A549 (cell line): ENCODE results near the gene DDN. TPM values are rescaled to one million over a fixed set of nuclear protein-coding genes. Genes with fewer than 3 reads are reported as not detected.

Experiments
- BHLHE40 ChIP-seq: IDR thresholded peaks from 2 replicates; pipeline ENCODE4 v1.6.1; 2012; ENCODE audit warnings: low read depth, low read length, inconsistent platforms
- CBX2 ChIP-seq: fragments of 200-600 bp; sonication (generic); IDR thresholded peaks from 2 replicates; pipeline ENCODE4 v1.6.1; 2016; ENCODE audit warnings: low read depth, mild to moderate bottlenecking, borderline replicate concordance
- CEBPB ChIP-seq, 2 experiments: fragments of >200 bp in 1 of 2; sonication (Bioruptor Twin) in 1 of 2; formaldehyde crosslinking in 1 of 2; IDR thresholded peaks; 2 replicates each; pipeline ENCODE4 v1.6.1; 2012 to 2016
- CHD4 ChIP-seq: fragments of 200-600 bp; sonication (generic); IDR thresholded peaks from 2 replicates; pipeline ENCODE4 v1.6.1; 2016; ENCODE audit warnings: antibody characterized with exemption, mild to moderate bottlenecking, borderline replicate concordance
- CTCF ChIP-seq: fragments of >200 bp; sonication (Bioruptor Twin); formaldehyde crosslinking; IDR thresholded peaks from 3 replicates; pipeline ENCODE4 v1.5.1; 2016
- EHMT2 ChIP-seq: fragments of 200-600 bp; sonication (generic); IDR thresholded peaks from 2 replicates; pipeline ENCODE4 v1.6.1; 2016; ENCODE audit warnings: antibody characterized with exemption, low read depth, mild to moderate bottlenecking, moderate library complexity
- ELK1 ChIP-seq: fragments of 150-350 bp; IDR thresholded peaks from 2 replicates; pipeline ENCODE4 v1.6.1; 2014; ENCODE audit warnings: low read depth, mild to moderate bottlenecking, low read length
- EP300 ChIP-seq, 2 experiments: fragments of >200 bp; sonication (Bioruptor Twin); formaldehyde crosslinking; IDR thresholded peaks; 2 replicates in 1 of 2; 3 replicates in 1 of 2; pipeline ENCODE4 v1.6.1; 2016 to 2017
- FOSB ChIP-seq: fragments of 250-450 bp; sonication (Bioruptor Pico); IDR thresholded peaks from 2 replicates; pipeline ENCODE4 v1.5.0; 2020; ENCODE audit warnings: mild to moderate bottlenecking, moderate library complexity
- HDAC2 ChIP-seq: fragments of 200-600 bp; sonication (generic); IDR thresholded peaks from 2 replicates; pipeline ENCODE4 v1.6.1; 2016
- HEYL ChIP-seq: fragments of 250-450 bp; sonication (Bioruptor Pico); IDR thresholded peaks from 2 replicates; pipeline ENCODE4 v1.8.0; 2021; ENCODE audit warnings: mild to moderate bottlenecking, moderate library complexity
- HMGXB4 ChIP-seq: fragments of 250-450 bp; sonication (Bioruptor Pico); IDR thresholded peaks from 2 replicates; pipeline ENCODE4 v1.5.0; 2021; ENCODE audit warnings: mild to moderate bottlenecking, moderate library complexity, borderline replicate concordance
- HOXB13 ChIP-seq: fragments of 250-450 bp; sonication (Bioruptor Pico); IDR thresholded peaks from 2 replicates; pipeline ENCODE4 v1.5.0; 2020; ENCODE audit warnings: low read depth, mild to moderate bottlenecking, moderate library complexity
- JUN ChIP-seq, 2 experiments: fragments of >200 bp; sonication (Bioruptor Twin); formaldehyde crosslinking; IDR thresholded peaks; 2 replicates in 1 of 2; 3 replicates in 1 of 2; pipeline ENCODE4 v1.6.1; 2016 to 2017
- KDM1A ChIP-seq: fragments of 200-600 bp; sonication (generic); IDR thresholded peaks from 2 replicates; pipeline ENCODE4 v1.6.1; 2016; ENCODE audit warnings: low read depth, mild to moderate bottlenecking
- KDM5A ChIP-seq: fragments of 200-600 bp; sonication (generic); IDR thresholded peaks from 2 replicates; pipeline ENCODE4 v1.6.1; 2016; ENCODE audit warnings: antibody characterized with exemption, mild to moderate bottlenecking
- MAFK ChIP-seq: fragments of 450-650 bp; IDR thresholded peaks from 2 replicates; pipeline ENCODE4 v1.6.1; 2014; ENCODE audit not compliant: partially characterized antibody
- MAZ ChIP-seq: fragments of 150-350 bp; IDR thresholded peaks from 2 replicates; pipeline ENCODE4 v1.6.1; 2014; ENCODE audit warnings: antibody characterized with exemption, low read depth, low read length, borderline replicate concordance
- NR3C1 ChIP-seq: fragments of >200 bp; sonication (Bioruptor Twin); formaldehyde crosslinking; IDR thresholded peaks from 3 replicates; pipeline ENCODE4 v1.6.1; 2017
- PHF8 ChIP-seq: fragments of 200-600 bp; sonication (generic); IDR thresholded peaks from 2 replicates; pipeline ENCODE4 v1.6.1; 2016; ENCODE audit warnings: low read depth, mild to moderate bottlenecking, antibody characterized with exemption, moderate library complexity, borderline replicate concordance
- RAD21 ChIP-seq, 2 experiments: fragments of >200 bp in 1 of 2; sonication (Bioruptor Twin) in 1 of 2; formaldehyde crosslinking in 1 of 2; IDR thresholded peaks in 1 of 2; conservative IDR thresholded peaks in 1 of 2; 2 replicates in 1 of 2; 3 replicates in 1 of 2; pipeline ENCODE4 v1.6.1; 2012 to 2018; ENCODE audit warnings: inconsistent platforms in 1 of 2
- RARB ChIP-seq: fragments of 250-450 bp; sonication (Bioruptor Pico); IDR thresholded peaks from 2 replicates; pipeline ENCODE4 v1.8.0; 2021; ENCODE audit warnings: mild to moderate bottlenecking, moderate library complexity
- RCOR1 ChIP-seq: fragments of 150-350 bp; IDR thresholded peaks from 2 replicates; pipeline ENCODE4 v1.6.1; 2014; ENCODE audit warnings: antibody characterized with exemption, low read length, low read depth
- RNF2 ChIP-seq: fragments of 200-600 bp; sonication (generic); IDR thresholded peaks from 2 replicates; pipeline ENCODE4 v1.6.1; 2016; ENCODE audit warnings: low read depth, mild to moderate bottlenecking, antibody characterized with exemption, moderate library complexity, borderline replicate concordance
- SMC3 ChIP-seq: fragments of >200 bp; sonication (Bioruptor Twin); formaldehyde crosslinking; IDR thresholded peaks from 3 replicates; pipeline ENCODE4 v1.6.1; 2018; ENCODE audit warnings: inconsistent platforms
- SREBF2 ChIP-seq: fragments of 450-650 bp; IDR thresholded peaks from 2 replicates; pipeline ENCODE4 v1.6.1; 2014; ENCODE audit warnings: mild to moderate bottlenecking, moderate library complexity
- TP53 ChIP-seq: fragments of 250-450 bp; sonication (Bioruptor Pico); IDR thresholded peaks from 2 replicates; pipeline ENCODE4 v1.5.0; 2021; ENCODE audit warnings: mild to moderate bottlenecking, moderate library complexity
- ZC3H11A ChIP-seq: fragments of 450-650 bp; IDR thresholded peaks from 2 replicates; pipeline ENCODE4 v1.6.1; 2014; ENCODE audit warnings: antibody characterized with exemption, mild to moderate bottlenecking
- ZSCAN20 ChIP-seq: fragments of 250-450 bp; sonication (Bioruptor Pico); IDR thresholded peaks from 2 replicates; pipeline ENCODE4 v1.8.0; 2022; ENCODE audit warnings: mild to moderate bottlenecking, moderate library complexity
- polyA plus RNA-seq, 4 experiments: library from polyadenylated mRNA; depleted of rRNA in 3 of 4; stranded (reverse); fragments of >200 nt; fragmentation: RNase III in 1 of 4; extraction: RNeasy Plus Mini Kit Qiagen cat#74134 plus additional on column Dnase treatment in 1 of 4; gene quantifications; 2 replicates in 3 of 4; 3 replicates in 1 of 4; pipeline ENCODE4 v1.2.3, GENCODE V29; 2011 to 2017
- TF ChIP-seq, protein P1 (sequence below): IDR thresholded peaks from 2 replicates; pipeline ENCODE4 v1.6.1; 2012; ENCODE audit warnings: low read depth, borderline replicate concordance
- TF ChIP-seq, protein P2 (sequence below): fragments of 450-650 bp; IDR thresholded peaks from 2 replicates; pipeline ENCODE4 v1.6.1; 2014; ENCODE audit warnings: antibody characterized with exemption
- TF ChIP-seq, protein P3 (sequence below): fragments of >200 bp; sonication (Bioruptor Twin); formaldehyde crosslinking; IDR thresholded peaks from 2 replicates; pipeline ENCODE4 v1.6.1; 2016
- TF ChIP-seq, protein P4 (sequence below): fragments of 250-450 bp; sonication (Bioruptor Pico); IDR thresholded peaks from 2 replicates; pipeline ENCODE4 v1.5.0; 2020; ENCODE audit warnings: low read depth, mild to moderate bottlenecking, moderate library complexity
- TF ChIP-seq, protein P5 (sequence below): IDR thresholded peaks from 2 replicates; pipeline ENCODE4 v1.6.1; 2012

DDN gene
- polyA plus RNA-seq, 2 of the 4 experiments (the other 2 are of a cell fraction), result 0.12 to 0.50 TPM

DNA sequence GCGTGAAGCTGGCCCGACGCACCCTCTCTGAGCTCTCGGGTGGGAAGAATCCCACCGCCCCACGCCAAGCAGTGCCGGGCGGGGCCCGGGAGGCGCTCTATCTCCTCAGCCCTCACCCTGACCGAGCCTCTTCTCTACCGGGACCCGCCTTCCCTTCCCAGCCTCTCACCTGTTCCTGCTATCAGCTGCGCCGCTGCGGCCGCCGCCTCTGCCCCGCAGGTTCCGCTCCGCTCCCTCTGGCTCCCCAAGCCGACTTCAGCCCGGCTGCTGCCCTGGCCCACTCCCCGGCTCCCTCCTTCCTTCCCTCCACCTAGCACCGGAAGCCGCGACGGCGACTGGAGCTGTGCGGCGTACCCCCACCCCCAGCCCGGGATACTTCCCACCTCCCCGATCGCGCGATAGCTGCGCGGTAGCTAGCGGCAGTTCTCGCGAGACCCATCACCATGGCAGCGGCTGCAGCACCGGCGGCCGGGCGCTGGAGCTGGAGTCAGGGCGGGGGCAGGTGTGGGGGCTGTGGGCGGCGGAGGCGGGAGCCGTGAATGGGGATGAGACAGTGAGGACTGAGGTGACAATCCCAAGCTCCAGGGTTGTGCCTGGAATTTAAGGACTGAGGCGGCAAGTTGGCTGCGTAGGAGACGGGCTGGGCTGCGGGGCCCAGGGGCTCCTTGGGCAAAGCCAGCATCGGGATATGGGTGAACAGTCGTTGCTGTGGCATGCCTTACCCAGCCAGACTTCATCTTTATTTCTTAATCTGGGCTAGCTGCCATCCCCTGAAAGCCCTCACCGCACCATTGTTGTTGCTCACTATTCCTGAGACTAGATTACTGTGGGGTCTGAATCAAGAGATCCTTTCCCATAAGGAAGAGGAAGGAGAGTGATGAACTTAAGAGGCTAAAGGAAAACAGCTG is 41.8 kb downstream of the DDN start, which contains the start of gene ARF3 (continued):
- TF ChIP-seq RAD21 (conservative IDR thresholded peaks at IDR 0.05 in 1 of 2, IDR thresholded peaks at IDR 0.05 in 1 of 2) (no peak), HEYL (CRISPR knock-in tag) (no peak), PHF8 (peak; percentile 75; the same call in 1 of the 2 replicates), TP53 (no peak), CEBPB (IDR thresholded peaks at IDR 0.05) (no peak), ZC3H11A (no peak), EHMT2 (no peak), CHD4 (no peak), KDM5A (0 out of 2 replicates have a peak, but pooled peaks have one; percentile 26), EP300 (IDR thresholded peaks at IDR 0.05) (no peak), BHLHE40 (no peak), CTCF (no peak), HDAC2 (no peak), SREBF2 (no peak), ELK1 (no peak), FOSB (CRISPR knock-in tag) (no peak), NR3C1 (no peak), HMGXB4 (CRISPR knock-in tag) (no peak), RARB (CRISPR knock-in tag) (no peak), CBX2 (no peak), RNF2 (no peak), JUN (IDR thresholded peaks at IDR 0.05) (peak; percentile 8 to 86; a peak in 3 of 5 replicates), MAZ (no peak; the same call in 1 of the 2 replicates), SMC3 (no peak), ZSCAN20 (CRISPR knock-in tag) (no peak), RCOR1 (no peak), HOXB13 (CRISPR knock-in tag) (no peak), MAFK (no peak), KDM1A (no peak)
- TF ChIP-seq, protein P1, sequence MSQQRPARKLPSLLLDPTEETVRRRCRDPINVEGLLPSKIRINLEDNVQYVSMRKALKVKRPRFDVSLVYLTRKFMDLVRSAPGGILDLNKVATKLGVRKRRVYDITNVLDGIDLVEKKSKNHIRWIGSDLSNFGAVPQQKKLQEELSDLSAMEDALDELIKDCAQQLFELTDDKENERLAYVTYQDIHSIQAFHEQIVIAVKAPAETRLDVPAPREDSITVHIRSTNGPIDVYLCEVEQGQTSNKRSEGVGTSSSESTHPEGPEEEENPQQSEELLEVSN, result peak; percentile 35
- TF ChIP-seq, protein P2, sequence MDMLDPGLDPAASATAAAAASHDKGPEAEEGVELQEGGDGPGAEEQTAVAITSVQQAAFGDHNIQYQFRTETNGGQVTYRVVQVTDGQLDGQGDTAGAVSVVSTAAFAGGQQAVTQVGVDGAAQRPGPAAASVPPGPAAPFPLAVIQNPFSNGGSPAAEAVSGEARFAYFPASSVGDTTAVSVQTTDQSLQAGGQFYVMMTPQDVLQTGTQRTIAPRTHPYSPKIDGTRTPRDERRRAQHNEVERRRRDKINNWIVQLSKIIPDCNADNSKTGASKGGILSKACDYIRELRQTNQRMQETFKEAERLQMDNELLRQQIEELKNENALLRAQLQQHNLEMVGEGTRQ, result no peak
- TF ChIP-seq, protein P3, sequence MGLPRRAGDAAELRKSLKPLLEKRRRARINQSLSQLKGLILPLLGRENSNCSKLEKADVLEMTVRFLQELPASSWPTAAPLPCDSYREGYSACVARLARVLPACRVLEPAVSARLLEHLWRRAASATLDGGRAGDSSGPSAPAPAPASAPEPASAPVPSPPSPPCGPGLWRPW, result no peak
- TF ChIP-seq, protein P4, sequence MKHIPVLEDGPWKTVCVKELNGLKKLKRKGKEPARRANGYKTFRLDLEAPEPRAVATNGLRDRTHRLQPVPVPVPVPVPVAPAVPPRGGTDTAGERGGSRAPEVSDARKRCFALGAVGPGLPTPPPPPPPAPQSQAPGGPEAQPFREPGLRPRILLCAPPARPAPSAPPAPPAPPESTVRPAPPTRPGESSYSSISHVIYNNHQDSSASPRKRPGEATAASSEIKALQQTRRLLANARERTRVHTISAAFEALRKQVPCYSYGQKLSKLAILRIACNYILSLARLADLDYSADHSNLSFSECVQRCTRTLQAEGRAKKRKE (CRISPR knock-in tag), result no peak
- TF ChIP-seq, protein P5, sequence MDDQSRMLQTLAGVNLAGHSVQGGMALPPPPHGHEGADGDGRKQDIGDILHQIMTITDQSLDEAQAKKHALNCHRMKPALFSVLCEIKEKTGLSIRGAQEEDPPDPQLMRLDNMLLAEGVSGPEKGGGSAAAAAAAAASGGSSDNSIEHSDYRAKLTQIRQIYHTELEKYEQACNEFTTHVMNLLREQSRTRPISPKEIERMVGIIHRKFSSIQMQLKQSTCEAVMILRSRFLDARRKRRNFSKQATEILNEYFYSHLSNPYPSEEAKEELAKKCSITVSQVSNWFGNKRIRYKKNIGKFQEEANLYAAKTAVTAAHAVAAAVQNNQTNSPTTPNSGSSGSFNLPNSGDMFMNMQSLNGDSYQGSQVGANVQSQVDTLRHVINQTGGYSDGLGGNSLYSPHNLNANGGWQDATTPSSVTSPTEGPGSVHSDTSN, result no peak
